ENCODE measurements around the gene FAM216B.

Gene FAM216B

DNA sequence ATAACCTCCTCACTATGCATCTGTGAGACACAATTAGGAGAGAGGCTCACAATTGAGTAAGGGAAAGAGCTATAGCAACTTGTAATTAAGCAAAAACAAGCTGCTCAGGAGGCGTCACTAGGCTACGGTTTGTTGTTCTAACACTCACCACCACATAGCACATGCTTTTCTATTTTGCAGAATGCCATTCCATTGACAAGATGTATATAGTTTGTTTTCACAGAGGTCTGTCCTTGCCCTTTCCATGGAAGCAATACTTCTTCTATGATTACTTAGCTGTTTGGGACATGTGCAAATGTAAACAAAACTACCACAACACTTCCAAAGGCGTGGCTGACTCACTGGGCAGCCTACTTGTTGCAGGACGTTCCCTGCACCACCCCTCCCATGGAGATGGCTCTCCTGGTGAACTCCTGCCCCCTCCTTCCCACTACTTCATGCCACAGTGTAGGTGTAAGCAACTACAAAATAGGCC lies 33.9 kb upstream of the FAM216B start:
- Histone ChIP-seq H3K4me2 (ENCODE audit: insufficient read depth, low read length, poor library complexity, severe bottlenecking) (no peak overlapping the region), H2BK15ac (ENCODE audit: low read length) (no peak overlapping the region), H4K91ac (ENCODE audit: low read depth, low read length, poor library complexity) (no peak overlapping the region), H2AFZ (ENCODE audit: low read length) (no peak overlapping the region), H4K8ac (ENCODE audit: low read depth, low read length) (no peak overlapping the region), H3K79me1 (ENCODE audit: low read depth, low read length) (no peaks in the 10 kb centered on the region), H3K23ac (ENCODE audit: low read depth, low read length, poor library complexity) (no peak overlapping the region), H3K4me3 (ENCODE audit: low read length in 2 of 2) (peak overlapping the region in 1 of 2 donors; percentile 18), H3K27me3 (ENCODE audit: control insufficient read depth in 3 of 3, insufficient read depth in 3 of 3, low read depth in 1 of 3, low read length in 3 of 3) (no peaks in the 10 kb centered on the region), H3K9me3 (replicated peaks in 1 of 2; ENCODE audit: control insufficient read depth in 2 of 2, insufficient read depth in 1 of 2, low read depth in 1 of 2, low read length in 2 of 2) (no peaks in the 10 kb centered on the region), H3K18ac (ENCODE audit: low read length) (peak overlapping the region; percentile 8), H2AK5ac (ENCODE audit: low read depth, low read length) (no peak overlapping the region), H3K4me1 (ENCODE audit: control insufficient read depth in 2 of 2, insufficient read depth in 1 of 2, low read depth in 1 of 2, low read length in 2 of 2) (peaks cover 0 to 3% of the 10 kb centered on the region in 2 donors), H2BK5ac (ENCODE audit: low read length) (no peak overlapping the region), H3K36me3 (replicated peaks in 1 of 2; ENCODE audit: control insufficient read depth in 2 of 2, insufficient read depth in 2 of 2, low read length in 2 of 2) (no peaks in the 10 kb centered on the region), H2BK120ac (ENCODE audit: low read depth, low read length) (no peak overlapping the region), H3K27ac (replicated peaks; ENCODE audit: low read length) (no peak overlapping the region), H3K14ac (ENCODE audit: low read length) (no peak overlapping the region), H3K9ac (ENCODE audit: low read depth, low read length, poor library complexity) (no peak overlapping the region), H2BK12ac (ENCODE audit: low read length) (no peak overlapping the region), H3K4ac (ENCODE audit: low read length) (no peak overlapping the region)
- no CpG with 5 or more reads among the region's 4 CpGs for WGBS, 2 donors (ENCODE audit: extremely low coverage in 2 of 2, insufficient read length in 2 of 2, insufficient replicate concordance in 1 of 2)
- no peak for DNase-seq (ENCODE audit: low spot score)

DNA sequence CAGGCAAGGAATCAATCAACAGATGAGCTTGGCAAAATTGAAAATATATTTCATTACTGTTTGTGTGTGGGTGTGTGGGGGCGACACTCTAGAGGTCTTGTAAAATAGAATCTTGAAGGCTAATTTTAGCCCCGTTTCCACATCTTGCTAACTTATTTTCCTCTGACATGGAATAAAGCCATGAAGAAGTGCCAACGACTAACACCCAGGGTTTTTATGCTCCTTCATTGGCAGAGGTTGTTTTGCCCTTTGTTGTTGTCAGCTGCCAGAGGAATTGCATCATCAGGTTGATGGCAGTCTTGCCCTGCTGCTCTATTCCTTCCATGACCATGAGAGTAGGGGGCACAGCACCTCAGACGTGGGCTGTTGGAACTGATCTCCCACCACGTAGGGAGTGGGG lies 30.6 kb upstream of the FAM216B start:
- Histone ChIP-seq H4K91ac (ENCODE audit: low read depth, low read length, poor library complexity) (no peak overlapping the region), H3K27me3 (ENCODE audit: control insufficient read depth in 3 of 3, insufficient read depth in 3 of 3, low read depth in 1 of 3, low read length in 3 of 3) (no peaks in the 10 kb centered on the region), H3K4ac (ENCODE audit: low read length) (no peak overlapping the region), H3K36me3 (replicated peaks in 1 of 2; ENCODE audit: control insufficient read depth in 2 of 2, insufficient read depth in 2 of 2, low read length in 2 of 2) (no peaks in the 10 kb centered on the region), H2BK5ac (ENCODE audit: low read length) (no peak overlapping the region), H2AK5ac (ENCODE audit: low read depth, low read length) (no peak overlapping the region), H3K4me1 (ENCODE audit: control insufficient read depth in 2 of 2, insufficient read depth in 1 of 2, low read depth in 1 of 2, low read length in 2 of 2) (peaks cover 0 to 3% of the 10 kb centered on the region in 2 donors), H3K18ac (ENCODE audit: low read length) (no peak overlapping the region), H4K8ac (ENCODE audit: low read depth, low read length) (no peak overlapping the region), H3K9ac (ENCODE audit: low read depth, low read length, poor library complexity) (no peak overlapping the region), H3K4me2 (ENCODE audit: insufficient read depth, low read length, poor library complexity, severe bottlenecking) (no peak overlapping the region), H2AFZ (ENCODE audit: low read length) (no peak overlapping the region), H3K23ac (ENCODE audit: low read depth, low read length, poor library complexity) (no peak overlapping the region), H2BK12ac (ENCODE audit: low read length) (no peak overlapping the region), H3K27ac (replicated peaks; ENCODE audit: low read length) (no peak overlapping the region), H3K9me3 (replicated peaks in 1 of 2; ENCODE audit: control insufficient read depth in 2 of 2, insufficient read depth in 1 of 2, low read depth in 1 of 2, low read length in 2 of 2) (no peaks in the 10 kb centered on the region), H3K14ac (ENCODE audit: low read length) (no peak overlapping the region), H2BK120ac (ENCODE audit: low read depth, low read length) (no peak overlapping the region), H3K4me3 (ENCODE audit: low read length in 2 of 2) (no peak overlapping the region), H2BK15ac (ENCODE audit: low read length) (no peak overlapping the region), H3K79me1 (ENCODE audit: low read depth, low read length) (no peaks in the 10 kb centered on the region)
- no peak for DNase-seq (ENCODE audit: low spot score)
- no CpG with 5 or more reads among the region's 5 CpGs for WGBS, 2 donors (ENCODE audit: extremely low coverage in 2 of 2, insufficient read length in 2 of 2, insufficient replicate concordance in 1 of 2)

- Histone ChIP-seq H3K14ac (ENCODE audit: low read length) (no peak overlapping the region), H3K18ac (ENCODE audit: low read length) (no peak overlapping the region), H4K8ac (ENCODE audit: low read depth, low read length) (no peak overlapping the region), H4K91ac (ENCODE audit: low read depth, low read length, poor library complexity) (no peak overlapping the region), H2AFZ (ENCODE audit: low read length) (no peak overlapping the region), H2BK12ac (ENCODE audit: low read length) (no peak overlapping the region), H3K4me3 (ENCODE audit: low read length in 2 of 2) (no peak overlapping the region), H3K9me3 (replicated peaks in 1 of 2; ENCODE audit: control insufficient read depth in 2 of 2, insufficient read depth in 1 of 2, low read depth in 1 of 2, low read length in 2 of 2) (no peaks in the 10 kb centered on the region), H3K27me3 (ENCODE audit: control insufficient read depth in 3 of 3, insufficient read depth in 3 of 3, low read depth in 1 of 3, low read length in 3 of 3) (no peaks in the 10 kb centered on the region), H3K4me1 (ENCODE audit: control insufficient read depth in 2 of 2, insufficient read depth in 1 of 2, low read depth in 1 of 2, low read length in 2 of 2) (peaks cover 0 to 3% of the 10 kb centered on the region in 2 donors), H3K9ac (ENCODE audit: low read depth, low read length, poor library complexity) (no peak overlapping the region), H3K4ac (ENCODE audit: low read length) (no peak overlapping the region), H2AK5ac (ENCODE audit: low read depth, low read length) (no peak overlapping the region), H3K27ac (replicated peaks; ENCODE audit: low read length) (no peak overlapping the region), H2BK15ac (ENCODE audit: low read length) (no peak overlapping the region), H2BK120ac (ENCODE audit: low read depth, low read length) (no peak overlapping the region), H3K79me1 (ENCODE audit: low read depth, low read length) (no peaks in the 10 kb centered on the region), H3K23ac (ENCODE audit: low read depth, low read length, poor library complexity) (no peak overlapping the region), H2BK5ac (ENCODE audit: low read length) (no peak overlapping the region), H3K4me2 (ENCODE audit: insufficient read depth, low read length, poor library complexity, severe bottlenecking) (no peak overlapping the region), H3K36me3 (replicated peaks in 1 of 2; ENCODE audit: control insufficient read depth in 2 of 2, insufficient read depth in 2 of 2, low read length in 2 of 2) (no peaks in the 10 kb centered on the region)
- no peak for DNase-seq (ENCODE audit: low spot score)
- no CpG with 5 or more reads among the region's 3 CpGs for WGBS, 2 donors (ENCODE audit: extremely low coverage in 2 of 2, insufficient read length in 2 of 2, insufficient replicate concordance in 1 of 2)
Measured at GRCh38 chr13:42751693-42752092, 29.7 kb upstream of the FAM216B start.

DNA sequence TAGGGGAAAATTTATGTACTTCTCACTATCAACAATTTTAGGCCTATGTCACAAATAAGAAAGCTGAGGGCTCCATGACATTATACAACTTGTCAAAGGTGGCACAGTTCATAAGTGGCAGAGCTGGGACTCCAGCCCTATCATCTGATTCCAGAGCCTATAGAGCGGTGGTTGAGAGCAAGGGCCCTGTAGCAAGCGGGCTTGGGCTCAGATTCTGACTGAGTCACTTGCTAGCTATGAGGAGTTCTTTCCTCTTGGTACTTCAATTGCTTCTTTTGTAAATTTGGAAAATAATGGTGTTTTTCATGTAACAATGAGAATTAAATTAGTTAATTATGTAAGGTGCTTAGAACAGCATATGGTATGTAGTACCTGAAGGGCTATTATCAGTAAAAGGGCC lies 28.7 kb upstream of the FAM216B start:
- Histone ChIP-seq H4K91ac (ENCODE audit: low read depth, low read length, poor library complexity) (no peak overlapping the region), H2BK5ac (ENCODE audit: low read length) (no peak overlapping the region), H2BK15ac (ENCODE audit: low read length) (no peak overlapping the region), H3K23ac (ENCODE audit: low read depth, low read length, poor library complexity) (no peak overlapping the region), H3K4me3 (ENCODE audit: low read length in 2 of 2) (no peak overlapping the region), H3K14ac (ENCODE audit: low read length) (no peak overlapping the region), H2AK5ac (ENCODE audit: low read depth, low read length) (no peak overlapping the region), H3K4me2 (ENCODE audit: insufficient read depth, low read length, poor library complexity, severe bottlenecking) (no peak overlapping the region), H3K4ac (ENCODE audit: low read length) (no peak overlapping the region), H3K4me1 (ENCODE audit: control insufficient read depth in 2 of 2, insufficient read depth in 1 of 2, low read depth in 1 of 2, low read length in 2 of 2) (peaks cover 0 to under 1% of the 10 kb centered on the region in 2 donors), H3K27me3 (ENCODE audit: control insufficient read depth in 3 of 3, insufficient read depth in 3 of 3, low read depth in 1 of 3, low read length in 3 of 3) (no peaks in the 10 kb centered on the region), H3K18ac (ENCODE audit: low read length) (no peak overlapping the region), H4K8ac (ENCODE audit: low read depth, low read length) (no peak overlapping the region), H2BK120ac (ENCODE audit: low read depth, low read length) (no peak overlapping the region), H3K27ac (replicated peaks; ENCODE audit: low read length) (no peak overlapping the region), H3K79me1 (ENCODE audit: low read depth, low read length) (no peaks in the 10 kb centered on the region), H3K36me3 (replicated peaks in 1 of 2; ENCODE audit: control insufficient read depth in 2 of 2, insufficient read depth in 2 of 2, low read length in 2 of 2) (no peaks in the 10 kb centered on the region), H2BK12ac (ENCODE audit: low read length) (no peak overlapping the region), H3K9me3 (replicated peaks in 1 of 2; ENCODE audit: control insufficient read depth in 2 of 2, insufficient read depth in 1 of 2, low read depth in 1 of 2, low read length in 2 of 2) (no peaks in the 10 kb centered on the region), H2AFZ (ENCODE audit: low read length) (no peak overlapping the region), H3K9ac (ENCODE audit: low read depth, low read length, poor library complexity) (no peak overlapping the region)
- no CpG with 5 or more reads among the region's 2 CpGs for WGBS, 2 donors (ENCODE audit: extremely low coverage in 2 of 2, insufficient read length in 2 of 2, insufficient replicate concordance in 1 of 2)
- DNase-seq (ENCODE audit: low spot score), result no peak

All from neuronal stem cell (in vitro differentiated cells).